SK-N-SH (cell line): ENCODE data around the gene ISYNA1.

Source experiments
- CTCF ChIP-seq: fragments of 200-600 bp; sonication (generic); IDR thresholded peaks from 2 replicates; pipeline ENCODE4 v1.6.1; 2017; ENCODE audit warnings: antibody characterized with exemption, mild to moderate bottlenecking, moderate library complexity
- RAD21 ChIP-seq: IDR thresholded peaks from 2 replicates; pipeline ENCODE4 v1.6.1; 2012; ENCODE audit warnings: mild to moderate bottlenecking, low read length

GRCh38 chr19:18425515-18426415, 12.2 kb downstream of the ISYNA1 start:
- TF ChIP-seq RAD21 (no peak), CTCF (no peak)
